GDM1 (cell line): ENCODE measurements around the gene DPP6.
"Not testable (repeated sequence)": the region's sequence is repeated elsewhere in the genome, so short reads cannot be mapped to it uniquely, and the experiment has no call there.

ENCODE experiments used
- DNase-seq: peaks from one replicate; lab custom pipeline; 2025; lab: John Stamatoyannopoulos, UW

Gene DPP6

DNA sequence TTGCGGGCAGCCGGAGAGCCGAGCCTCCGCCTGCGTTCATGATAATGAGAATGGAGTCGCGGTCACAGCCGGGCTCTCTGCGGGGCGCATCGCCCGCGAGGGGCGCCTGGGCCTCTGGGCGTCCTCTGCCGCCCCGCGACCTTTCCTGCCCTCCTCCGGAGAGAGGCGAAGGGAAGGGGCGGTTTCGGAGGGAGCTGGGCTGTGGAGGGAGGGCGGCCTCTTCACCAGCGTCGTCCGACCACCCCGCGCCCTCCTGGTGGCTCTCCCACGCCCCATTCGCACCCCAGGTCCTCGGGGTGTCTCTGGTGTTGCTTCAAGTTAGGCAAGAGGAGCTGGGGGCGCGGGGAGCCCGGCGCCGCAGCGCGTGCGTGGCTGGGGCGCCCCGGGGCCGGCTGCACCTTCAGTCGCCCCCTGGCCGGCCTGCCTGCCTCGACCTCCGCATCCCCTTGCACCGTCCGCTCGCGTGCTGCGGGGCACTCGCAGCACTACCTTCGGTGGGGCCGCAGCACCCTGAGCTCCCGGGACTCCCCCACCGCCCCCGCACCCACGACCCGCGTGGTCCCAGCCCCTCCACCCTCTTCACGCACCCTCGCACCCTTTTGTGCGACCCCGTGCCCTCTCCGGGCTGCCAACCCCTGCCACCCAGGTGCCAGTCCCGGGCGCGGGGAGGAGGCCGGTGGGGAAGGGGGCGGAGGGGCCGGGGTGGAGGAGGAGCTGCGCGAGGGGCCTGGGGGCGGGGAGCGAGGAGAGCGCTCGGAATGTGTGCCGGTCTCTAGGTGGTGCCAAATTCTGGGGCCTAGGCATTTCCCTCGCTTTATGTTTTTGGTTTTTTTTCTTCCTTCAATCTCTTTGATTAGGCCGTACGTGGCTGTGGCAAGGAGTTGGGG lies at the start of gene DPP6:
TSS of gene DPP6 (plus strand) at position 756 of the 887 bp plus-strand sequence.
- DNase-seq, result not testable (repeated sequence)

DNA sequence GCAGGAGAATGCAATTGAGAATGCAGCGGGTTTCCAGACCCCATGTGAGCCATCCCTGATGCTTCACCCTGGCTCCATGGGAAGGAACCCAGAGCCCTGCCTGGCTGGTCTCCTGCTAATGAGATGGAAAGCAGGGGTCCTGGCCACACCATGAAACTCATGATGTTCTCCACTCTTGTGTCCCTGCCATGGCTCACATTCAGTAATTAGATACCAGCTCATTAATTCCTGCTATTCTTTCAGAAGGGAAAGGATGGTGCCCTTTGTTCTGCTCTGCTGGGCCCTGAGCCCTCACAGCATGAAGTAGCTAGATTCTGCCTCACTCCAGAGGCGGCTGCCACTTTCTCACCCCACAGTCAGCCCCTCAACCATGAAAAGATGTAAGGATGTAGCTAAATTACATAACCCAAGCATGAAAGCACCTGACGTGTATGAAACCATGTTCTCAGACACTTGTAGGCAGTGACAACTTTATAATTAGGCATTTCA lies 42.7 kb upstream of the DPP6 start:
- not testable (repeated sequence) for DNase-seq

DNA sequence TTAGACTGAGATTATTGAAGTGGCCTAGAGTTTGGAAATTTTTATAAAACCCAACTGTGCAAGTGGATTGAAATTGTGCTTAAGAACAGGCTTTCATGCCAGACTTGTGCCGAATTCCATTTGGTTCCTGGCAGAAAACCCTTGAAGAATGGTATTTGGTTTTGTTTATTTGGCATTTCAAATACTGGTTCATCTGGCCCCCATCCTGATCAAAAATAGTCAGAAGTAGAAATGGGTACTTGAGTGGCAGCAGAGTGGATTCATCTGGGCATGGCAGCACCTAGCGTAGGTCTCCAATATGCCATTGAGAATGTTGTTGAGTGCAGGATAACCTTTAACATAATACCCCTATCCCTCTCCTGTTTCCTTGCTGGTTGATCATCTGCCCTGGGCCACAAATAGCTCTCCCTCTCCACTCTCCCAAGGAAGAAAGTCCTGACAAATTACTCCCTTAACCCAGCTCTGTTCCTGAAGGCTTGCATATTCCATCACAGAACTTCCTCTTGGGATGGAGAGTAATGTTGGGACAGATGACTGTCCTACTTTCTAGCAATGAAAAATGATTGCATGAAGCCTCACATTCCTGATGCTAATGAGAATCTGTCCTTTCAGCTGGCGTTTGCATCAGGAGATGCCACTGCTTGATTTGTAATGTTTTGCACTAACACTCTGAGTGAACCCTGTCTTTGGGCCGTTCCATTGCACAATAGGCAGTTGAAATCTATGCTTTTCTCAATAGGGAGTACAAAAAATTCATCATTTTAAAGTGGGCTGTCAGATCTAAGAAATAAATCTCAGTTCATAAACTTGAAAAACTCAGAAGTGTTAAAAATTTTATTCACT lies 41.3 kb upstream of the DPP6 start:
- DNase-seq, result not testable (repeated sequence)

DNA sequence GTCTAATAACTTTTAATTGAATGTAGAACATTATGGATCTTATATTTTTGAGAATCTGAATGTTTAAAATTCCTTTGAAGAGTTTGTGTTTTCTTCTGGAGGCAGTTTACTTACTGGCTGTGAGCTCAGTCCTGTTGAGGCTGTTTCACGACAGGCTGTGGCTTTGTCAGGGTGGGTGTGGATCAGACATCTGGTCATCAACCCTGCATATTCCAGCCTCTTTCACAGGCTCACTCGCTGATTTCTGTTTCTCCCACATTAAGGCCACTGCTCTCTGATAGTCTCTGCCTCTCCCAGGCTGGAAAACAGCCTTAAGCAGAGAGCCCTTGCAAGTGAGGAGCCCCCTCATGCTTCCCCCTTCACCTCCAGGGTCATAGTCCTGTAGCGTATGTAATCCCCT lies 39.4 kb upstream of the DPP6 start:
- DNase-seq, result not testable (repeated sequence)

DNA sequence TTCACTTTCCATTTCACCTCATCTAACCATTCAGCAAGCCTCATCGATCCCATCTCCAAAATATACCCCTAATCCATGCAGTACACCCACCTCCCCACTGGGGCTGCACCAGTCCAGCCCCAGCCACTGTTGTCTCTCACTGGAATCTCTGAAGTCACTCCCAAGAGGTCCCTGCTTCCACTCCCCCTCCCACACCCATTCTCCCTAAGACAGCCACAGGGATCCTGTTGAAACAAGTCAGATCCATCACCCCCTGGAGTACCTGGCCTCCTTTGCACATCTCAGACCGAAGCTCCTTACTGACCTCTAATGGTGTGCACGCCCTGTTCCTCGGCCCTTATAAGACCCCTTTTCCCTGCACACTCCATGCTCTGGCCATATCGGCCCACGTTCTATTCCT lies 36.6 kb upstream of the DPP6 start:
- DNase-seq, result not testable (repeated sequence)

DNA sequence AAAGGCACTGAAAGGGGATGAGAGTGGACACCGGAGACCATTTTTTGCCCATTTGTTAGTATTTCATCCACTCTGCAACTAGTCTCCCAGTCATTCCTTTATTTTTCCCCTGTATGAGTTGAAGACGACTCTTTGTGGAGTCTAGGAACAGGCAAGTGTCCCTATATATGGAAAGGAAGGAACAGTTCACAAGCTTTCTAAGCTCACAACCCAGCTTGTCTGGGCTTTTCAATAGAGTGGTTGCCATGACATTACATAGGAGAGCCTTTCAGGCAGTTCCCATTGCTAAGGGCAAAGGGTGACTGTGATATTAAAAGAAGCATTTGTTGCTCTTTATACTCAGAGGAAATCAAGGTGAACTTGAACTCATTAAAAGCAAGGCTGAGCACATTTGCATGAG lies 33.8 kb upstream of the DPP6 start:
- DNase-seq, result not testable (repeated sequence)

DNA sequence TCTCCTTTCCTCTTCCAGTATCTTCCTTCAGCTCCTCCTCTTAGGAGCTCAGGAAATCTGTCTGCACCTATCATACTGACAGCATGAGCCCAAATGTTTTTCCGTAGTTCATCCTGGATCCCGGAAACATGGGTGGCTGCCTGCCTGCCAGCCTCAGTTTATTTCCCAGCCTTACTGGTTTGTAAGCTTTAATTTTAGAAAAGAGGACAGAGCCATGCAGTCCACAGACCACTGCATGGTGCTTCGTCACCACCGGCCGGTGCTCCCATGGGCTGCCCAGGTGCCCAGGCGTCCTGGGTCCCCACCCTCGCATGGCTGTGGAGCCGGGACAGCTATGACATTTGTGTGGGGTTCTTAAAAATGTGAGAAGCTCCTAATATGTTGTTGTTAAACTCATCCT lies 24.4 kb upstream of the DPP6 start:
- not testable (repeated sequence) for DNase-seq

DNA sequence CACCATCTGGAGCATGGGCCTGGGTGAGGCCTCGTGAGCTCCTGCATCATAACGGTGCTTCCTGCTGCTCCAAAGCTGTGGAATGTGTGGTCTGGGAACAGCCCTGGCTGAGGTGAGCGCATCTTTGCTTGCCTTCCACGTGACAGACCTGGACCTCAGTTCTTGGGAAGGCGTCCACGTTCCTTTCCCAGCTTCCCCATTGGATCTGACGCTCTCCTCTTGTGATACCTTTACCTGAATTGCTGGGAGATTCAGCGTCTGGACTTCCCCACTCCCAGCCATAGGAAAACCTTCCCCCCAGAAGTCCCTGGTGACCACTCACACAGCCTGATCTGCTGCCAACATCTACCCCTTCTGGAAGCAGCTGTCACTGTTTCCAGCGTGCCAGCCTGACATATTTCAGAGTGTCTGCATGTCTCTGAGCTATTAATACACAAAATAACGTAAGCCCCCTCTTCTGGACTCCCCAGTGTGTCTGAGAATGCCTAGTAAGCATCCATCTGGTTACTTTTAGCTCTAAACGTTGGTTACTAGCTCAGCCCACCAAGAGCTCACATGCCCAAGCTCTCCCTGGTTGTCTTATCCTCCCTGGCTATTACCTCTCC lies 21.6 kb upstream of the DPP6 start:
- DNase-seq, result not testable (repeated sequence)

DNA sequence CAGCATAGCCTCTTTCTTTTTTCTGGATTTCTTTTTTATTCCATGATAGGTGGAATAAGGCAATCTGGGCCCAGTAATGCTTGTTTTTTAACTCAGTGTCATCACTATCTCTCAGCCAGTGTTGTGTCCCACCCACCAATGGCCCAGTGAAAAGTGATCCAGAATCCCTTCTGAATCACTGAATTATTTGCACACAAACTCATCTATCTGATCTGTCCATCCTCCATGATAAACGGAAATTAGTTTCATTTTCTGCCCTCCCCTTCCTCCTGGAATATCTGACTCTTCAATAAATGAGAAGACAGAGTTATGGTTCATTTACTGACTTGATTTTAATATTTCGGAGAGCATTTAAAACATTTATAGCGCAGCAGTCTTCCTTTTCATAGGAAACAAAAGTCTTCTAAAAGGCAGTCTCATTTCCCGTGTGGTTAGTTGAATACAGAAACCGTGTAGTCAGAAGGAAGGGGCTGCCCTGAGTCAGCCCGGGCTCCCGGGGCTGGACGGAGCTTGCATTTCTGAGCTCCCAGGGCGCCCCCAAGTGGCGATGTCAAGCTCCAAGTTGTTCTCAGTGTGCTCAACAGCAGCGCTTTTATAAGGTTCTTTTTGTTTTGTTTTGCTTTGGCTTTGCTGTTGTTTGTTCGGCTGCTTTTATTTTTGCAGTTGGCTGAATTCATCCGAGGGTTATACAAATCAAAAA lies 12.6 kb upstream of the DPP6 start:
- DNase-seq, result not testable (repeated sequence)

DNA sequence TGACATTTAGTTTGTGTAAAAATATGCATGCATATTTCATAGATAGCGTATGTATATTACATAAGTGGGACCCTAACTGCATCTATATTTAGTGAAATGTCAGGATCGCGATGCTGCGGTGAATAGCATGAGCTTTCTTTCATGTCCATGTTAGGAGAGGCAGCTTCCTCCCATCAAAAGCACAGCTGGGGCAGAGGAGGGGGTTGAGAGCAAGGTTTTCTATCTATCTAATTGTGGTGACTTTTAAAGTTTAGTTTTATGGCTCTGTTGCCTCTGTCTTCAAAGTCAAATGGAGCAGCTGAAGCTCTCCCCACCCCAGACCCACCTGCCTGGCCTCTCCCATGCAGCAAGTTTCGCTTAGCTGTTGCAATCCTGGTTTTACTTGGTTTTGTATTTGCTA lies 1.8 kb upstream of the DPP6 start:
- not testable (repeated sequence) for DNase-seq

DNA sequence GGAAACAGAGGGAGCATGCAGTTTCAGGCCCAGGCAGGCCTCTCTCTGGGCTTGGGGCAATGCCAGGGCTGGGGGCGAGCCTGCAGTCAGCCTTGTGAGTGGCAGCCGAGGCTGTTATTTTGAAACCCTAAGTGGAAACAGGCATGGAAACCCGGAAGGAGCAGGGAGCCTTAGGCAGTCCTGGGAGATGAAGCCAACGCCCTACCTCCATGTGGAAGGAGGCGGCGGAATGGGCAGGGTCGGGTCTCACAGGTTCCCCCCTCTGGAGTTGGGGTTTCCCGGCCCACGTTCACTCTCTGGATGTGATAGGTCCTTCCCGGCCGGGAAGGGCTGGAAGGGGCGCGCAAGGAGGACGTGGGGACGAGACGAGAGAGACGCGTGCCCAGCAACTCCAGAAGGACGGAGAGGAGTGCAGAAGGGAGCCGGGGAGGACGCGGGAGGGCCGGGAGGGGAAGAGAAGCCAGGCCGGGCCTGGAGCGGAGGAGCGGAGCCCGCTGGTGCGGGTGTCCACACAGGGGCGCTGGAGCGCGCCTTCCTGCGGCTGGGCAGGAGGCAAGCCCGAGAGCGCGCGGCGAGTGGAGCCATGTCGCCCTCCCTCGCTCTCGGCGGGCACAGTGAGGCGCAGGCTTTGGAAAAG lies 1.1 kb upstream of the DPP6 start:
- not testable (repeated sequence) for DNase-seq

DNA sequence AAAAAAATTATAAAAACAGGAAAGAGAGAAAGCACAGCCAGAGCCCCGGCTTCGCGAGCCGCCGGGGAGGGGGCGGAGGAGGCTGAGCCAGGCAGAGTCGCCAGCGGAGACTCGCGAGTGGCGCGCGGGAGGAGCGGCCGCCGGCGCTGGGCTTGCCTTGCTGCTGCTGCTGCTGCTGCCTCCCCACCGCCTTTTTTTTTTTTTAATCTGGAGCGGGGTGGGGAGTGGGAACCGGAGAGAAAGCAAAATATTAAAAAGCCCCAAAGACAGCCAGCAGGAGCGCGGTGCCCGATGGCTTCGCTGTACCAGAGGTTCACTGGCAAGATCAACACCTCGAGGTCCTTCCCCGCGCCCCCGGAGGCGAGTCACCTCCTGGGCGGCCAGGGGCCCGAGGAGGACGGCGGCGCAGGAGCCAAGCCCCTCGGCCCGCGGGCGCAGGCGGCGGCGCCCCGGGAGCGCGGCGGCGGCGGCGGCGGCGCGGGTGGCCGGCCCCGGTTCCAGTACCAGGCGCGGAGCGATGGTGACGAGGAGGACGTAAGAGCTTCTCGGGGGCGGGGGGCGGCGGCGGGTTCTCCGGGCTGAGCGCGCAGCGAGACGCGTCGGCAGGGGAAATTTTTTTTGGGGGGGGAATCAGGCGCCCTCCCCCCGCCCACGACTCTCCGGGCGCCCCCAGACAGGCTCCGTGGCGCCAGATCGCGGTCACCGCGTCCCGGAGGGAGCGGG lies 493 bp downstream of the DPP6 start:
- DNase-seq, result not testable (repeated sequence)

DNA sequence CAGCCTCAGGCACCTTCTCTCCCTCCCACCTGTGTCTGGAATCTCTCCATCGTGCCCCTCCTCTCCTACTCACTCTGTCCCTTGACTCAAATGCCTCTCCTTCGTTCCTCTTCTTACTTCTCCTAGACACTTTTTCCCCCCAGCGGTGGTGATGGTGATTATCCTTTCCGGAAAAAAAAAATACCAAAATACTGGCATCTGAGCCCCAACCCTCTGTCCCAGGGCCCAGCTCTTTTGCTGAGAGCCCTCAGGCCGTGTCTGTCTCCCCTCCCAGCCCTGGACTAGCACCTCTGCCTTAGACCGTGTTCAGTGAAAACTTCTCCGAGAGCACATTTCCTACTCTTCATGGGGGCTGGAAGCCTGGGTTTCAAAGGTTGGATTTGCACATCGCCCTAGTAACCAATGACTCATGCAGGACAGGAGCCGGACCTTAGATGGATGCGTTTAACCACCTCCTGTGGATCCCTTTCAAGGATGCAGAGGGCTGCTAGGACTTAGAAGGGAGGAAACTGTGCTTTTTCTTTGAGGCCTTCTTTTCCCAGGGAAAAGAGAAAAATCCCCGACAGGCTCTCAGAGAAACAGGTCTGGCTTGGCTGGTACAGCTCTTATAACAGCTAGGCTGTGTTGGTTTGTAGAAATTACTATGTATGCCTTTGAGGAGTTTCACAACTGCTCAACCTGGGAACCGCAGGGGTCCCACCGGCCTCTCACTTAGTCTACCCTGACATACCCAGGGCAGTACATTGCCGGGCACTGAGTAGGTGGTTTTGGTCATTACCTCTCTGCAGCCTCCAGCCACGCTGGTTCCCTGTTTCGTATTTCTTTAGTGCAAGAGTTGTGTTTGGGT lies 1.5 kb downstream of the DPP6 start:
- DNase-seq, result not testable (repeated sequence)

DNA sequence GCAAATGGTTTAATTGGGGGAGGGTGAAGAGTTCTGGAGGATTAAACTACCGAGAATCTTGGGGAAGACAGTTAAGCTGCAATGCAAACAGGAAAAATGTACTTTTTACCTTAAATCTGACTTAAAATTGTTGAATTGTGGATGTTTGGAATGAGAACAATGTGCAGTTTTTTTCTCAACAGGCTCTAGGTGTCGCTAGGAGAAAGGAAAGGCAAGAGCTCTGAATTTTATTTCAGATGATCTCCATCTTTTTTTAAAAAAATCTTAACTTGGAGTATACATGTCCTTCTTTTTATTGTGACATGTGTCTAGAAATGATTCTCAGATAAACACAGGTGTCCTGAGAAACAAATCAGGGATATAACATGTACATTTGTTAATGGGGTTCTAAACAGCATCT lies 2.5 kb downstream of the DPP6 start:
- DNase-seq, result not testable (repeated sequence)

DNA sequence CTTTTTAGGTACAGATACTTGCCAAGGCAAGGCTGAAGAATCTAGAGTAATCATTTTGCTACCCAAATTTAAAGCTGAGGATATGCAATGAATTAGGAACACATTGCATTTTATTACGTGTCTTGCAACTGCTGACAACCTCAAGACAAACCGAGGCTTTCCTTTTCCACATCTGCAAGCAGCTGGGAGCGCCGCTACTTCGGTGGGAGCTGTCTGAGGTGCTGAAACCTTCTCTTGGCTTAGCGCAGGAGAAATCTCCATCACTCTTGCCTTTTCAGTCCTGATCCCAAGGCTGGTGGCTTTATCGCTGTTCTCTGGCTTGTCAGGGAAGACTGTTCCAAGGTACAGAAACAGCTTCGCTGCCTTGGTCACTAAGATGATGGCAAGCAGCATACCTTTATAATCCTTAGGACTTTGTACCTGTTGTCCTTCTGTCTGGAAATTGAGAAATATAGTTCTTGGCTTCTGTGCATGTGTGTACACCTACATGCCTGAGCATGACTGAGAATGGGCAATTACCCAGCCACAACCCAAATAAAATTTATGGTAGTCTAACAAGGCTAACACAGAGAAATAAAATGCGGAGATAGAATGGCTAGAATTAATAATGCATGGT lies 3.4 kb downstream of the DPP6 start:
- DNase-seq, result not testable (repeated sequence)

DNA sequence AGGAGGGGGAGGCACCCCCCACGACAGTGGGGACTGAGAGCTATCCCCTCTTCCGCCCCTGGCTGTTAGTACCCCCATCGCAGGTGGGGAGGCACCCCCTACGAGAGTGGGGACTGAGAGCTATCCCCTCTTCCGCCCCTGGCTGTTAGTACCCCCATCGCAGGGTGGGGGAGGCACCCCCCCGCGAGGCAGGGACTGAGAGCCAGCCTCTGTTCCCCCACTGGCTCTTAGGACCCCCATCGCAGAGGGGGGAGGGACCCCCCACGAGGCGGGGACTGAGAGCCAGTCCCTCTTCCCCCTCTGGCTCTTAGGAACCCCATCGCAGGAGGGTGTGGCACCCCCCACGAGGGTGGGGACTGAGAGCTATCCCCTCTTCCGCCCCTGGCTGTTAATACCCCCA lies 6.6 kb downstream of the DPP6 start:
- not testable (repeated sequence) for DNase-seq

DNA sequence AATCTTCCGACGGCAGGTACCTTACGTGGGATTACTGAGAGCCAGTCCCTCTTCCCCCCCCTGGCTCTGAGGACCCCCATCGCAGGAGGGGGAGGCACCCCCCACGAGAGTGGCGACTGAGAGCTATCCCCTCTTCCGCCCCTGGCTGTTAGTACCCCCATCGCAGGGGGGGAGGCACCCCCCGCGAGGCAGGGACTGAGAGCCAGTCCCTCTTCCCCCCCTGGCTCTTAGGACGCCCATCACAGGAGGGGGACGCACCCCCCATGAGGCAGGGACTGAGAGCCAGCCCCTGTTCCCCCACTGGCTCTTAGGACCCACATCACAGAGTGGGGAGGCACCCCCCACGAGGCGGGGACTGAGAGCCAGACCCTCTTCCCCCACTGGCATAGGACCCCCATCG lies 8.4 kb downstream of the DPP6 start:
- not testable (repeated sequence) for DNase-seq

DNA sequence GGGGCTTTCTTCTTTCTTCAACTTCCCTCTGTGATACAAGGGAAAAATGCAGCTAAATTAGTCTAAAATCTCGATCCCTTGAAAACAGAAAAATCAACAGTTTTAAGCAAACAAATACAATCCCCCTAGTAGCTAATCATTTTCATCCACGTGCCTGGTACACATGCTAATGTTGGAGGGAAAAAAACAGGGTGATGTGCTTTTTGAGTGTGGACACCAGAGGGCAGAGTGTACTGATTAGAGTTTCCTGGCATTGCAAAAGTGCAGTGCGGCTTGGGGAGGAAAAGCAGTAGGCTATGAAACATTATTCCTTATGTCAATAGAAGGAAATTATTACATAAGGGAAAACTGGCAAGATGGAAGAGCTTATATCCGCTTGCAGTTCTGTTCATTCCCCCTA lies 19.6 kb downstream of the DPP6 start:
- not testable (repeated sequence) for DNase-seq
